ENCODE measurements around the gene MMP25. TPM values are rescaled to one million over a fixed set of nuclear protein-coding genes. Genes with fewer than 3 reads are reported as not detected.
"Not testable (repeated sequence)": the region's sequence is repeated elsewhere in the genome, so short reads cannot be mapped to it uniquely, and the experiment has no call there.

The MMP25 gene
- total RNA-seq, 1 experiment from 2014 or later: 0.03 TPM

DNA sequence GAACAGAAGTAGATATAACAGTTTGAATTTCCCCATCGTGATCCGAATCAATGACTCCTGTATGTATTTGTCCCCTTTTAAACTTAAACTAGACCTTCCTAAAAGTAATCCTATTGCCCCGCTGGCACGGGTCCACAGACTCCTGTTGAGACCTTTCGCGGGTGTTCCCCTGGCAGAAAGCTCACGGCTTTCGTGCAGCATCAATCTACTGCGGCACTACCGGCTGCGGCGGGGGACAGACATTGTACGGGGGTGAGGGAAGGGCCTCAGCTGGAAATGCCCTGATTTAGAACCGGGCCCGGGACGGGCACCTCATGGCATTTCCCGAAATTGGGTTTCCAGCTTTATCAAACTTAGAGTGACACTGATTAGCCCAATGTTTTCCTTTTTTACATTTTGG, 33.7 kb downstream of the MMP25 start:
- no peak for DNase-seq (ENCODE audit: low read depth, low spot score)
- in situ Hi-C loops (cut with HindIII; ENCODE audit: low pct_unique_long_range_greater_than_20kb, low sequenced_read_pairs): no loop called here

DNA sequence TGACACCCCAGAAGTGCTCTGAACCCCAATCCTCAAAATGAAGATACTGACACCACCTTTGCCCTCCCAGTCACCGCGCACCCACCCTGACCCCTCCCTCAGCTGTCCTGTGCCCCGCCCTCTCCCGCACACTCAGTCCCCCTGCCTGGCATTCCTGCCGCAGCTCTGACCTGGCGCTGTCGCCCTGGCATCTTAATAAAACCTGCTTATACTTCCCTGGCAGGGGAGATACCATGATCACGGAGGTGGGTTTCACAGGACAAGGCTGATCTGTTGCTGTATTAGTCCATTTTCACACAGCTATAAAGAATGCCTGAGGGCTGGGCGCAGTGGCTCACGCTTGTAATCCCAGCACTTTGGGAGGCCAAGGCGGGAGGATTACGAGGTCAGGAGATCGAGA, 35.6 kb downstream of the MMP25 start:
- in situ Hi-C loops (cut with HindIII; ENCODE audit: low pct_unique_long_range_greater_than_20kb, low sequenced_read_pairs); DNase-seq (ENCODE audit: low read depth, low spot score): not testable (repeated sequence)

DNA sequence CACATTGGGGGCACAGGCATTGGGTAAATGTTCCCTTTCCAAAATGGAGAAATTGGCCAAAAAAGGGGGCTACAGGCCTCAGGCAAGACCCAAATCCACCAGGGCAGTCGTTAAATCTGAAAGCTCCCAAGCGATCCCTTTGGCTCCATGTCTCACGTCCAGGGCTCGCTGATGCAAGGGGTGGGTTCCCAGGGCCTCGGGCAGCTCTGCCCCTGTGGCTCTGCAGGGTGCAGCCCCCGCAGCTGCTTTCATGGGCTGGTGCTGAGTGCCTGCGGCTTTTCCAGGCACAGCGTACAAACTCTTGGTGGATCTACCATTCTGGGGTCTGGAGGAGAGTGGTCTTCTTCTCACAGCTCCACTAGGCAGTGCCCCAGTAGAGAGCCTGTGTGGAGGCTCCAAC, 37.0 kb downstream of the MMP25 start:
- DNase-seq (ENCODE audit: low read depth, low spot score); in situ Hi-C loops (cut with HindIII; ENCODE audit: low pct_unique_long_range_greater_than_20kb, low sequenced_read_pairs): not testable (repeated sequence)

DNA sequence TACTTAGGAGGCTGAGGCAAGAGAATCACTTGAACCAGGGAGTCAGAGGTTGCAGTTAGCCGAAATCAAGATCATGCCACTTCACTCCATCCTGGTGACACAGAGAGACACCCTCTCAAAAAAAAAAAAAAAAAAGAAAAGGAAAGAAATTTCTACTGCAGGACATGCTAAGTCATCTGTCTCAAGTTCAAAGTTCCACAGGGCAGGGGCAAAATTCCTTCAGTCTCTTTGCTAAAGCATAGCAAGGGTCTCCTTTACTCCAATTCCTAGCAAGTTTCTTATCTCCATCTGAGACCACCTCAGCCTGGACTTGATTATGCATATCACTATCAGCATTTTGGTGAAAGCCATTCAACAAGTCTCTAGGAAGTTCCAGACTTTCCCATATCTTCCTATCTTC, 38.1 kb downstream of the MMP25 start:
- in situ Hi-C loops (cut with HindIII; ENCODE audit: low pct_unique_long_range_greater_than_20kb, low sequenced_read_pairs): no loop called here
- DNase-seq (ENCODE audit: low read depth, low spot score): no peak

DNA sequence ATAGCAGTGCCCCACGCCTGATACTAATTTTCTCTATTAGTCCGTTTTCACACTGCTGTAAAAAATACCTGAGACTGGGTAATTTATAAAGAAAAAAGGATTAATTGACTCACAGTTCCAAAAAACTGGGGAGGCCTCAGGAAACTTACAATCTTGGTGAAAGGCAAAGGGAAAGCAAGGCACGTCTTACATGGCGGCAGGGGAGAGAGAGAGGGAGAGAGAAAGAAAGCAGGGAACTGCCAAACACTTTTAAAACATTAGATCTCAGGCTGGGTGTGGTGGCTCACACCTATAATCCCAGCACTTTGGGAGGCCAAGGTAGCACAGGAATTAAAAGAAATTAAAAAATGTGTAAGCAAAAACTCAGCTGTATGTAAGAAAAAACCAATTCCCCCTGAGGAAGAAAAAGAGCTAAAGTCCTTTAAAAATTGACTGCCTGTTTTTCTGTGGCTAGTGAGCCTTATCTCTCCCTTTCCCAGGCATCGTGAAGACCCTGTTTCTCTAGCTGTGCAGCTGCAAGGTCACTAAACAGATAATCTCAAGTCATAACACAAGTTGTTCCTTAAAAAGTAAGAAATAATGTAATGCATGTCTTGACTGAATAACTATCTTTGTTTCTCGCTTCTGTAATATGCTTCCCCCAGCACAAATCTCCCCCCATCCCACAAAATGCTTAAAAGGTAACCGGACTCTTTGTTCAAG, 38.8 kb downstream of the MMP25 start:
- no peak for DNase-seq (ENCODE audit: low read depth, low spot score)
- in situ Hi-C loops (cut with HindIII; ENCODE audit: low pct_unique_long_range_greater_than_20kb, low sequenced_read_pairs): no loop called here

DNA sequence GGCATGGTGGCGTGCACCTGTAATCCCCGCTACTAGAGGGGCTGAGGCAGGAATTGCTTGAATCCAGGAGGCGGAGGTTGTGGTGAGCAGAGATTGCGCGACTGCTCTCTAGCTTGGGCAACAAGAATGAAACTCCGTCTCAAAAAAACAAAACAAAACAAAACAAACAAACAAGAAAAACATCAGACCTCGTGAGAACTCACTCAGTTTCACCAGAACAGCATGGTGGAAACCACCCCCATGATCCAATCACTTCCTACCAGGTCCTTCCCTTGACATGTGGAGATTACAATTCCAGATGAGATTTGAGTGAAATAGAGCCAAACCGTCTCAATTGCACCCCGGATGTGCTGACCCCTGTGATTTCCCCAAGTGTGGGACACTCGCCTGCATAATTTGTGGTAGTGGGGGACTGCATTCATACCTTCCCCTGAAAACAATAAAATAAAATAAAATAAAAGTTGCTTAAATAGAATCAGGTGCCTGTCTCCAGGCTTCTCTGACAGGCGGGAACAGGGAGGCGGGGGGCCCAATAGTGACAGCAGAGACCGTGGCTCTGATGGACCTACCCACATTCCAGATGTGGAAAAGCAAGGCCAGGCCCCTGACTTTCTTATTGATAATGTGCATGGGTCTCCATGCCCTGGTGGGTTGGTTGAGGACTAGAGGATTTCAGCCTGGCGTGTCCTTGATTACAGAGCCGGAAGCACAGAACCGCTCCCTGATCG, 39.7 kb downstream of the MMP25 start:
- in situ Hi-C loops (cut with HindIII; ENCODE audit: low pct_unique_long_range_greater_than_20kb, low sequenced_read_pairs): no loop called here
- DNase-seq (ENCODE audit: low read depth, low spot score): no peak

DNA sequence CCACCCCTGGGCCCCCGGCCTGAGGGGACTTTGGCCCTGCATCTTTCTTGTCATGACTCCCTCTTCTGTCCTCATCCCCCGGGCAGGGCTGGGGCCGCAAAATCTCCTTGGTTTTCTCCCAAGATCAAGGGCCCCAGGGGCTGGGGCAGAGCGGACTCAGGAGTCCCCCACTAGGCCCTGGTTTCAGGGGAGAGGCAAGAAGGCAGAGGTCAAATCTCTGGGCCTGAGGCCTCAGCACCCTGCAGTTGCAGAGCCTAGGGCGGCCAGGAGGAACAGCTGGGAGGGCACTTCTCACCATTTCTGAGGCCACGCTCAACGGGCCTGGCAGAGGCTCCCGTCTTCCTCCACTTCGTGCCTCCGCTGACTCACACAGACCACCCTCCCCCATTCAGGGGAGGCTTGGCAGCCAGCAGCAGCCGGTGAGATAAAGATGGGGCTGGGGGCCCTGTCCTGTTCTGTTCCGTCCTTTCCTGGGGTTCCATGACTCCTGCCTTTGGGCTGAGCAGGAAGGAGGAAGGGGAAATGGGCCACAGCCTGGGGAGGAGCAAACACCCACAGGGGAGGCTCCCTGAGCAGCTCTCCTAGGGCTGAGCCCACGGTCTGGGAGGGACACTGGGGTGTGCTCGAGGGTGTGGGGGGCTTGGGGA, 40.4 kb downstream of the MMP25 start:
- DNase-seq (ENCODE audit: low read depth, low spot score): no peak
- in situ Hi-C loops (cut with HindIII; ENCODE audit: low pct_unique_long_range_greater_than_20kb, low sequenced_read_pairs): no loop called here

DNA sequence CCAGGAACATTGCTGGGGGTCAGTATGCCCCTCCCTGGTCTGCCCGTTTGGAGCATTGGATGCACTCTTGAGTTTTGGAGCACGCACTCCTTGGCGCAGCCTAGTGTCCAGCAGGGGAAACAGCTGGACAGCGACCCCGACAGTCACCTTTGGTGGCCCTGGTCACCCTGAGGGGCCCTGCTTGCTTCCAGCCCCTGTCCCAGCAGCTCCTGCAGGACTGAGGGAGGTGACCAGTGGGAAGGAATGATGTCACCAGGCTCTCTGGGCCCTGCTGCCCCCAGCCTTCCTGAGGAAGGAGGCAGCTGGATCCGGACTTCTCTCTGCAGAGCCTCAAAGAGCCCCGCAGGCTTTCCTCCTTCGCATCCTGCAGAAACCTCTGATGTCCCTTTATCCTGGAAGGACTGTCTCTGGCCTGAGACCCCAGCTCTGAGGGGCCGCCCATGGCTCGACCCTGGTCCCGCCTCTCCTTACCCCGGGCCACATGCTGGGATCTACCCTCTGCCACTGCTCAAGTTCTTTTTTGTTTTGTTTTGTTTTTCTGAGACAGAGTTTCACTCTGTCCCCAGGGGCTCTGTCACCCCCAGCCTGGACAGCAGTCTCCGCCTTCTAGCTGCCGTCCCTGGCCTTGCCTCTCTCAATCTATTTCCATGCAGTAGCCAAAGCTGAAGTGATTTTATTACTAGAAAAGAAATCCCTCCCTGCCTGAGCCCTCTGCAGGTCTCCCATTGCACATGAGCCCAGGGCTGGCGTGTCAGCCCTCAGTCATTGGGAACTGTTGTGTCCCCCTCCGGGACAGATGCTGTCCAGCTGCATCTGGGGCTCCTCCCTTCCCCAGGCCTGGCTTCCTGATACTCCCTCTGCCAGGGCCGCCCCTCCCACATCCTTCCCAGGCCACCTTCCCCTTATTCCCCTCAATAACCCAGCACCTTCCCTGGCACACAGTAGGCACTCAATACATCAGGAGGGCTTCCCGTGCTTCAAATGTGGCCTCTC, 41.2 kb downstream of the MMP25 start:
- in situ Hi-C loops (cut with HindIII; ENCODE audit: low pct_unique_long_range_greater_than_20kb, low sequenced_read_pairs): no loop called here
- DNase-seq (ENCODE audit: low read depth, low spot score): no peak

DNA sequence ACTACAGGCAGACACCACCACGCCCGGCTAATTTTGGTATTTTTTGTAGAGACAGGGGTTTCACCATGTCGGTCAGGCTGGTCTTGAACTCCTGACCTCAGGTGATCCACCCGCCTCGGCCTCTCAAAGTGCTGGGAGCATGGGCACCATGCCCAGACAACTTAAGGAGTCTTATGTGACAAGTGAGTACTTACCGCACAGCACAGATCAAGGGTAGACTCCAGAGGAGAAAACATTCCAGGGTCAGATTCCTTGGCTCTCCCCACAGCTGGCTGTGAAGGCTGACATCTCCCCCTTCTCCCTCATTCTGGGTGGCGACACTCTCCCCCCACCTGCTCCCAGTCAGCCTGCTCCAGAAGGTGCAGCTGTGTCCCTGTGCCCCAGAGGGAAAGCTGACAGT, 42.1 kb downstream of the MMP25 start:
- DNase-seq (ENCODE audit: low read depth, low spot score): no peak
- in situ Hi-C loops (cut with HindIII; ENCODE audit: low pct_unique_long_range_greater_than_20kb, low sequenced_read_pairs): no loop called here

DNA sequence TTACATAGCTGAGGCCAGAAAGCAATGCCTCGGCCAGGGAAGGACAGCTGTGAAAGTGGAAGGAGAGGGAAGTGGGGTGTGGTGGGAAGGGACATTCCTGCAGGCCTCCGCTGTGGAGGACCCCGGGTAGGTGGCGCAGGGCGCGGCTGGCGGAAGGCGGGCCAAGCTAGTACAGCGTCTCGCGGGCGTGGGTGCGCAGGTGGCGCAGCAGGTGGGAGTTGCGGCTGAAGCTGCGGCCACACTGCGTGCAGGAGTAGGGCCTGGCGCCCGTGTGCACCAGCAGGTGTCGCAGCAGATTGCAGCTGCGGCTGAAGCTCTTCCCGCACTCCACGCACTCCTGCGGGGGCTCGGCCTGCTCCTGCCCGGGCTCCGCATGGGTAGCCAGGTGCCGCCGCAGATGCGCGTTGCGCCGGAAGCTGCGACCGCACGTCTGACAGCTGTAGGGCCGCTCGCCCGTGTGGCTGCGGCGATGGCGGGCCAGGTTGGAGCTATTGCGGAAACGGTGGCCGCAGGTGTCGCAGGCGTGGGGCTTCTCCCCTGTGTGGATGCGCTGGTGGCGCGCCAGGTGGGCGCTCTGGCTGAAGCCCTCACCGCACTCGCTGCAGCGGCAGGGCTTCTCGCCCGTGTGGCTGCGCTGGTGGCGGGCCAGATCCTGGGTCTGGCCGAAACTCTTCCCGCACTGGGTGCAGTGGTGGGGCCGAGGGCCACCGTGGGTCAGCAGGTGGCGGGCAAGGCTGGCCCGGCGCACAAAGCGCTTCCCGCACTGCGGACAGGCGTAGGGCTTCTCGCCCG, 42.8 kb downstream of the MMP25 start:
- in situ Hi-C loops (cut with HindIII; ENCODE audit: low pct_unique_long_range_greater_than_20kb, low sequenced_read_pairs): no loop called here
- DNase-seq (ENCODE audit: low read depth, low spot score): no peak

DNA sequence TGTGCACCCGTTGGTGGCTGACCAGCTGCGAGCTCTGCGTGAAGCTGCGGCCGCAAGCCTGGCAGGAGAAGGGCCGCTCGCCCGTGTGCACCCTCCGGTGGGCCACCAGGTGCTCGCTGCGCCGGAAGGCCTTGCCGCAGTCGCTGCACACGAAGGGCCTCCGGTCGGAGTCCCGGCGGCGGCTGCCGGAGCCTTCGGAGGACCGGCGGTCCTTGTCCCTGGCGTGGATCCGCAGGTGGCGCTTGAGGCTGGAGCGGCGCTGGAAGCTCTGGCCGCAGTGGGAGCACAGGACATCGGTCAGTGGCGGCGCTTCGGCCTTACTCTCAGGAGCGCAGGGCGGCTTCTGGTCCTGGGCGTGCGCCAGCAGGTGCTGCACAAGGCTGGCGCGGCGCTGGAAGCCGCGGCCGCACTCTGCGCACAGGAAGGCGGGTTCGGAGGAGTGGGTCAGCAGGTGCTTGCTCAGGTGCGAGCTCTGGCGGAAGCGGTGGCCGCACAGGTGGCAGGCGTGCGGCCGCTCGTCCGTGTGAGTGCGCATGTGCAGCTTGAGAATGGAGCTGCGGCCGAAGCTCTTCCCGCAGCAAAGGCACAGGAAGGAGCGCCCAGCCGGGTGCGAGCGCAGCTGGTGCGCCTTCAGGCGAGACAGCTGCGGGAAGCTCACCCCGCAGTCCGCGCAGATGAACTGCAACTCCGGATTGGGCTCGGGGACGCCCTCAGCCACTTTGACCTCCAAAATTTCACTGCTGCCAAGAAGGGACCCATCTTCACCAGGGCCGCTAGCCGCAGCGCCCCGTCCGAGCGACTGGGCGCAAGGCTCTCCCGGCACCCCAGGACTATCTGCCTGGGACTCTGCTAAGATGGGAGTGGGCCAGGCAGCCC, 43.6 kb downstream of the MMP25 start:
- in situ Hi-C loops (cut with HindIII; ENCODE audit: low pct_unique_long_range_greater_than_20kb, low sequenced_read_pairs): no loop called here

DNA sequence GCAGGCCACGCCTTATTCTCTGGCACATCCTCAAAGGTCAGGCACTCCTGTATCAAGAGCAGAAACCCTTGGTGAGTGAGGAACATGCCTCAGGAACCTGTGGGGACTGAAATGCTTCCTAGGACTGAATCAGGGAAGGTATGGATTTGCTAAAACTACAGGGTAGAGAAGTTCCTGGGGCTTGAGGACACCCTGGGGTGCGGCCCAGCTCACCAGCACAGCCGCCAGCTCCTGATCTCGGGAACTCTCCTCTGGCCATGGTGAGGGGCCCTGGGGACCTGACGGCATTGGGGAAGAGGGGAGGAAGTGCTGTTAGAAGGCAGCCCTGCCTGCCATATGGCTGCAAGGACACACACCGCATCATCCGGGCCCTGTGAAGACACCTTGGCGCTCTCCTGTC, 45.2 kb downstream of the MMP25 start:
- DNase-seq (ENCODE audit: low read depth, low spot score): no peak
- in situ Hi-C loops (cut with HindIII; ENCODE audit: low pct_unique_long_range_greater_than_20kb, low sequenced_read_pairs): no loop called here

More for the DNA sequence above, 43.6 kb downstream of the MMP25 start:
- DNase-seq (ENCODE audit: low read depth, low spot score): no peak

DNA sequence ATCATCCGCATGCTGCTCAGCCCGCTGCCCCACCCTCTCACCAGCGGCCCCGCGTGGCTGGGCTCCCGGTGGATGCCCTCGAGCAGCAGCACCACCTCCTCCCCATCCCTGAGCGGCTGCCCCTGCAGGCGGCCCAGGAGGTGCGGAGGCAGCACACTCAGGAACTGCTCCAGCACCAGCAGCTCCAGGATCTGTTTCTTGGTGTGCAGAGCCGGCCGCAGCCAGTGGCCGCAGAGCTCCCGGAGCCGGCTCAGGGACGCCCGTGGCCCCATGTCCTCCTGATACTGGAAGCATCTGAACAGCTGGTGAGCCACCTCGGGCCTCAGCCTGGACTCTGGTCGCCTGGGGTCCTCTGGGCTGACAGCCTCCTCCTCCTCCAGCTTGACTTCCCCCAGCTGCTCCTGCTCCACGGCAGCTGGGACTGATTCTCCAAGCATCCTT, 46.2 kb downstream of the MMP25 start:
- in situ Hi-C loops (cut with HindIII; ENCODE audit: low pct_unique_long_range_greater_than_20kb, low sequenced_read_pairs): no loop called here
- no peak for DNase-seq (ENCODE audit: low read depth, low spot score)

DNA sequence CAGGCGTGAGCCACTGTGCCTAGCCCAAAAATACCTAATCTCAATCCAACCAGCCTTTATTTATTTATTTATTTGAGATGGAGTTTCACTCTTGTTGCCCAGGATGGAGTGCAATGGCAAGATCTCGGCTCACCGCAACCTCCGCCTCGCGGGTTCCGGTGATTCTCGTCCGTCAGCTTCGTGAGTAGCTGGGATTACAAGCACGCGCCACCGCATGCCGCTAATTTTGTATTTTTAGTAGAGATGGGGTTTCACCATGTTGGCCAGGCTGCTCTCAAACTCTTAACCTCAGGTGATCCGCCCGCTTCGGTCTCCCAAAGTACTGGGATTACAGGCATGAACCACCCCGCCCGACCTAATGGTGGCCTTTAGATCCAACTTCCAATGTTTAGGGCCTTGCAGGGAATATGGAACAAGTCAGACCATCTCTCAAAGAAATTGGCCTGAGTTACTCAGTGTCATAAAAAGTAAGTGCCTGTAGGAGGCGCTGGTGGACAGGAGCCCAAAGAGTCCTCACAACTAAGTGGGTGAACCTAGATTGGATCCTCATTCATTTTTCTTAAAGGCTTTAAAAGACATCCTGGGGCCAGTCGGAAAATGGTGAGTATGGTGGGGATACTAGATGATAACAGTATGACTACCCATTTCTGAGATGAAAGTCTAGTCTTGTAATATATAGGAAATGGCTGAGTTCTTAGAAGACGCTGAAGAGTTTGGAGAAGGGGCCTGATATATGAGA, 48.1 kb downstream of the MMP25 start:
- peak; percentile 81 for DNase-seq (ENCODE audit: low read depth, low spot score)
- in situ Hi-C loops (cut with HindIII; ENCODE audit: low pct_unique_long_range_greater_than_20kb, low sequenced_read_pairs): no loop called here

DNA sequence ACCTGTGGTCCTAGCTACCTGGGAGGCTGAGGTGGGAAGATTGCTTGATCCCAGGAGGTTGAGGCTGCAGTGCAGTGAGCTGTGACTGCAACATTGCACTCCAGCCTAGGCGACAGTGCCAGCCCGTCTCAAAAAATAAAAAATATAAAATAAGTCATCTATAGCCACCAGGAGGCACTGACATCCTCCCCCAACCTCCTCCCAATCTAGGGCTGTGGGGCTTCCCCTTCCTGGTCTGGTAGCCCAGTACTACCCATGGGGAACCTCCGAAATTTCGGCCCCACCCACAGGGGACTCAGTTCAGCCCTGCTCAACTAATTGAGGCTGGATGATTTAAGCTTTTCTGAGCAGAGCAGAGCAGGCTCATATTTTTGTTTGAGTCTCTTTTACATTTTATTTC, 49.5 kb downstream of the MMP25 start:
- in situ Hi-C loops (cut with HindIII; ENCODE audit: low pct_unique_long_range_greater_than_20kb, low sequenced_read_pairs): no loop called here
- DNase-seq (ENCODE audit: low read depth, low spot score): peak; percentile 45

Measured in SK-MEL-5 (cell line).